ENCODE data around the gene WDR70.

WDR70 gene

DNA sequence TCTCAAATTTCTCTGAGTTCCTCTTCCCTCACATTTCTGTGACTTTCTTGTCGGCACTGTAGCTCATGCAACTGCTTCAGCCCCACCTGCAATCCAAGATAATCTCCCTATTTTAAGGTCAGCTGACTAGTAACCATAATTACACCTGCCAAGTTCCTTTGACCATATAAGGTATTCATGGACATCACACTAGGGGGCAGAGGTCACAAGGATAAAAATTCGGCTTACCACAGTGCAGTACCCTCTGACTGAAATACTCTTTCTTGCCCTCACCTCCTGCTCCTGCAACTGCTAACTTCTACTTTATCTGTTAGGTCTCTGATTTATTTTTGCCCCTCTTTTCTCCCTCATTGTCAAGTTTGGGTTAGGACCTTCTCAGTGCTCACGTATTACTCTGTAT lies 316.5 kb downstream of the WDR70 start:
- no peak for DNase-seq

DNA sequence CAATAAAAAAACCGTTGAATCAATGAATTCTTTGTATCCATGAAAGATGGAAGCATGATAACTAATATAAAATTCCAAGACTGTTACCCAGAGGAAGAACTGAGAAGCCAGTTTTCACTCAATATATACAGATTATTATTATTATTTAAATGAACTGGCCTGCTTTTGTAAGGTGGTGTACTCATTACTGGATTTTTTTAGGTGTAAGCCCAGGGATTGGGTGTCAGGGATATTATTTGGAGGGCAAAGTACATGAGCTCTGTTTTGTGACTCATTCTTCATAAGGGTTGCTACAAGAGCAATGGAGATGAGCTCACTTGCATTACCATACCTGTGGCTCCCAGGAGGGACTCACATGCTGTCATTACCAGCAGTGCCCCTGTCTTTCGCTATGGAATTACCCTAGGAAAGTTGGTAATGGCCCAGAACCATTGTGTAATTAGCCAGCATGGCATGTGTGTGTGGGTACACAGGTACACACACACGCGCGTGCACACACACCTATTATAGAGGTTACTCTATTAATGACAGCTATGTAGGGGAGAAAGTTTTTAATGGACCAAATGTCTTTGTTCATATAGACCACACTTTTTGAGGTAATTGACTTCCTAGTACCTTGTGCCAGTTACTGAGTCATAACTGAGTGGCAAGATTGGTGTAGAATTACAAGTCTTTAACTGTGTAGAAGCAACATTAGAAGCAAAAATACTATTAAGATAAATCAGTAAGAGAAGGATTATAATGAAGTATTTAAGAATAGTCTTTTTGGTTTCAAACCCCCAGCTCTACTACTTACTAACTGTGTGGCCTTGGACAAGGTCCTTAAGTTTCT lies 317.3 kb downstream of the WDR70 start:
- no peak for DNase-seq

DNA sequence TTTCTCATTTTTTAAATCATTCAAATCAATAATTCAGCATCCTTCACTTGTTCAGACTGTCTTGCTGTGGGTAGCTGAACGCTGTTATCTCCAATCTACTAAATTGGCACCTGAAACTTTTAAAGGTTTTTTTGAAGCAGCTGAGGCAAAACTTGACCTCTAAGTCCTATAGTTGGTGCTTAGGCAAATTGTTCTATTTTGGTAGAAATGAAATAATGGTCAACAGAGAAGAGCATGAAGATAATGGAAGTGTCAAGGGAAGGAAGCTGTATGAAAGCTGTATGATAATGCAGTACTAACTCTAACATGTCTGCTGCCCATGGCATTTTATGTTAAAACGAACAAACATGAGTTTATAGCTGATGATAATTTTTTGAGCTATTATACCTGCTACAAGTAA lies 322.8 kb downstream of the WDR70 start:
- no peak for DNase-seq

DNA sequence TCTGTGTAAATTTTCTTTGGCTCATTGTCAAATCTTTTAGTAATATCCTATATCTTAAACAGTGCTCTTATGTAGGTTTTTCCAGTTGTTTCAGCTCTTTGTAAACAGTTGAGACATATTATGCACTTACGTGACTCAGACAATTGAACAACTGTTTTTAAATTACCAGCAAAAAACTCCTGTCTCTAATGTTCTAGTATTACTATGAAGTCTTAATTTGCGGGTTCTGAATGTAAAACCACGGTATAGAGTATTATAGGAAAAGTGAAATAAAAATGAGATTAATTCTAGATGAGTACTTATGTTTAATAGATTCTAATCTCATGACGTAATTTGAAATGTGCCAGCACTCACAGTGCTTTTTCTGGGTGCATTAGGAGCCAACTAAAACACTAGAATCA lies 324.7 kb downstream of the WDR70 start:
- no peak for DNase-seq

DNA sequence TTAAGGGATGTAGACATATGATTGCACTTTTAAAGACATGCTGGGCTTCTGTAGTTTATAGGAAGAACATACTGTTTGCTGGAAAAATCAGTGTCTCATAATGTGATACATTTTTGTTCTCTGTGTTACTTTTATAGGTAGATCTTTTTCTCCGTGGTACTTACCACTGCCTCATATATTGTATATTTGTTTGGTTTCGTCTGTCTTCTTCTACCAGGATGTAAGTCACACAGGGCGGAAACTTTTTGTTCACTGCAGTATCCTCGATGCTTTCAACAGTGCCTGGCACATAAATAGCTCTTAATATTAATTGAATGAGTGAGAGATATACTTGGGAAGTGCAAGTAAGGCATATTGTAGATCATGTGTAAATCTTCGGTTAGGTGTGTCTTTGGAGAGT lies 325.3 kb downstream of the WDR70 start:
- DNase-seq = no peak

DNA sequence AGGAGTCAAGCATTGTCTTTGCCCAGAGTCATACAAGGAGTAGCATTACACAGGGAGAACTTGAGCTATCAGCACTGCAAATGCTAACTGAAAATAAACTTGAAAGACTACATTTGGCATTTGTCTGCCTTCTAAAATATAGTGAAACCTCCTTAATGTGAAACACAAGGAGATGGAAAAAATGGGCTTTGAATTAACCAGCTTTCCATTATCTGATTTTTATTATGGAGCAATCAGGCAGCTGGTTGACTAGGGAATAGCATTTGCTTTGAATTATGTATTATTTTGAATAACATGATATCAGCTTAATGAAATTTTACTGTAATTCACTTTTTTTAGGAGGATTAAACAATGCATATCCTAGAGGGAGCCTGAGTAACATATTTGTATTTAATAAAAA lies 329.9 kb downstream of the WDR70 start:
- DNase-seq = no peak

DNA sequence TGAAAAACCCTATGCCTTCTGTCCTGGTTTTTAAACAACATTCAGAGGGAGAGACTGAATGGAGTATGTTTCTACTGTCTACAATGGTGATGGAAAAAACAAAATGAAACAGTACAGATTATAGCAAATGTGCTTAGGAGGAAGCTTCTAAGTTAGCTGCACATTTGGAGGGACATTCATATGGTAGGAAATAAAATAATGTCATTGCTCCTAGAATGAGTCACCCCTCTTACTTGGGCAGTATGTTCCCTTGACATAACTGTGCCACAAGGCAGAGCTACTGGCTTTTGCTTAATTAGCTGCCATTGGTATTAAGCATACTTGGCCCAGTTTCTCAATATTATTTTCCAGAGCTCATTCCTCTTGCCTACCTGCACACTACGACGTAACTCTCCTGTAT lies 331.8 kb downstream of the WDR70 start:
- DNase-seq = no peak

DNA sequence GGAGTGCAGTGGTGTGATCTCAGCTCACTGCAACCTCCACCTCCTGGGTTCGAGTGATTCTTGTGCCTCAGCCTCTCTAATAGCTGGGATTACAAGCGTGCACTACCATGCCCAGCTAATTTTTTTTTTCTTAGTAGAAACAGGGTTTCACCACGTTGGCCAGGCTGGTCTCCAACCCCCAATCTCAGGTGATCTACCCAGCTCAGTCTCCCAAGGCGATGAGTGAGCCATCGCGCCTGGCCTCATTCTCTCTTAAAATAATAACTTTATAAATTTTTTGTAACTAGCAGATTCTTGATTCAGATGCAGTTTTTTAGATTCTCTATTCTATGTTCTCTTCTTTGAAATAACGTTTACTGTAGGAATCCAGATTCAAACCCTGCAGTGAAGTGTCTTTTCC lies 333.6 kb downstream of the WDR70 start:
- DNase-seq = no peak

DNA sequence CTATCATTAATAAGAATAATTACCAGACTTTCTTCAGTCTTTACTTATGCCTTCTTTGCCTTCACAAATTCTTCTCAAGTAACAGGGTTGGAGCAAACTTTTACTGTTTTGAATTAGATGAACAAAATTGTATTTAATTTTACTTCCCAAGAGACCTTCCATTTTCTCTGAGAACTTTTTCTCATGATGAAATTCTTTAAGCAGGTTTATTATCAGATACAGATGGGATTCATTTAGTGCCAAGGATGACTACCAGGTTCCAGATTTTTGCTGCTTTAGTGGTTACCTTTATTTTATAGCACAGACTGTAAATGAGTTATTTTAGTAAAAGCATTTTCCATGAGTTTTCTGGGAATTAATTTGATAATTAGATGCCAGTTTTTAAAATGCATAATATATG lies 335.6 kb downstream of the WDR70 start:
- no peak for DNase-seq

DNA sequence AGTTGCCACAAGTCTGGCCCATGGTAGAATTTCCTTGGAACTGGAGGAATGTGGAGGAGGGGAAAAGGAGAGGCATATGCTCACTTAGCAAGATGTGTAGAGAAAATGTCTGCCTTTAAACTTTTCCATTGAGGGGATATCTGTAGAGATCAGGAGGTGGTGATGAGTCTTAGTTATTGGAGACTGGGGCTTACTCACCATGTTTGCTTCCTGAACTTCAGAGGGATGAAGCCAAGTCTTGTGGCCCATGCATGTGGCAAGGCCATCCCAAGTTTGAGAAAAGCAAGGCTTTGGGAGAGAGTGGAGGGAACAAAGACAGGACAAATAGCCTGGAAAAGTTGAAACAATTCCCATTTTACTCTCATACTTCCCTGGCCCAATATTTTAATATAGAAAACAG lies 336.2 kb downstream of the WDR70 start:
- DNase-seq = no peak

DNA sequence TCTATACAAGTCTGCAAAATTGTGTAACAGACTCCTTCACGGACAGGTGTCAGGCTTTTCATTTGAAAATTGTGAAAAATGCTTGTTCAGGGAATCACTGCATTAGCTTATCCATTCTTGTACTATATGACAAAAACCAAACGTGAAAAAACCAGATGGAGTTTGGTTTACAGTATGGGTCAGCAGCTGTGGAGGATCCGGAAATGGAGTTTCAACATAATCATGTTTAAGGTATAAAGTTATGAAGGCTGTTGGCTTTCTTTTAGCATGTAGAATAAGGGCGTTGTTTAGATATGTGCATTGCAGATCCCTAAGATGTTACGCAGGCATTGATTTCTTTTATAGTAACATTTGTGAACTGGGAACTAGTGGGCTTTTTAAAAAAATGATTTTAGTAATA lies 336.9 kb downstream of the WDR70 start:
- no peak for DNase-seq

DNA sequence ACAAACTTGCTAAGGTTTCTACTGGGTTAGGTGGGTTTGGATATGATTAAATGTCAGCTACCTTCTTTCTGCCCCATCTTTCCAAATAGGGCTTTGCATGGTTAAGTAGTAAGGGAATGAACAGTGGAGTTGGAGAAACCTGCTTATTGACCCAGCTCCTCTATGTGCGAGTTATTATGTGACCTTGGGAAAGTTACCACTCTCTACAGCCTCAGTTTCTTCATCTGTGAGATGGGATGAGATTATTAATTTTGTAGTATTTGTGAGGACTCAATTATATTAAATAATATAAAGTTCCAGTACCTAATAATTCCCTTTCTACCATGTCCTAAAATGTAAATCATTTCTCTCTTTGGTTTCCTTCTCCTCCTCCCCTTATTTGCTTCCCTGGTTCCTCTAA lies 337.3 kb downstream of the WDR70 start:
- no peak for DNase-seq

DNA sequence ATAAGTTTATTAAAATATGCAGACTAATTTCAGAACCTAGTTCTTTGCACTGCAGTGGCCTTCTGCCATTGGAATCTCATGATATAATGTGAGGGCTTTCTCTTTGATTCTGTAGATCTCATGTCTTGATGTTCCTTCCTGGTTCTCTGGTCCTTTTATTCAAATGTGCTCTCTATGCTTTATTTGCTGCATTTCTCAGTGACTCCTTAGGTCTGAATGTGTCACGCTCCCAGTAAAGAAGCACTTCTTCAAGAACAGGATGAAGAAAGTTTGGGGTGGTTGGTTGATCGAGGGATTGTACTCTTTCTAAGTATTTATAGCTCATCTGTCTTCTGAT lies 338.1 kb downstream of the WDR70 start:
- DNase-seq = no peak

DNA sequence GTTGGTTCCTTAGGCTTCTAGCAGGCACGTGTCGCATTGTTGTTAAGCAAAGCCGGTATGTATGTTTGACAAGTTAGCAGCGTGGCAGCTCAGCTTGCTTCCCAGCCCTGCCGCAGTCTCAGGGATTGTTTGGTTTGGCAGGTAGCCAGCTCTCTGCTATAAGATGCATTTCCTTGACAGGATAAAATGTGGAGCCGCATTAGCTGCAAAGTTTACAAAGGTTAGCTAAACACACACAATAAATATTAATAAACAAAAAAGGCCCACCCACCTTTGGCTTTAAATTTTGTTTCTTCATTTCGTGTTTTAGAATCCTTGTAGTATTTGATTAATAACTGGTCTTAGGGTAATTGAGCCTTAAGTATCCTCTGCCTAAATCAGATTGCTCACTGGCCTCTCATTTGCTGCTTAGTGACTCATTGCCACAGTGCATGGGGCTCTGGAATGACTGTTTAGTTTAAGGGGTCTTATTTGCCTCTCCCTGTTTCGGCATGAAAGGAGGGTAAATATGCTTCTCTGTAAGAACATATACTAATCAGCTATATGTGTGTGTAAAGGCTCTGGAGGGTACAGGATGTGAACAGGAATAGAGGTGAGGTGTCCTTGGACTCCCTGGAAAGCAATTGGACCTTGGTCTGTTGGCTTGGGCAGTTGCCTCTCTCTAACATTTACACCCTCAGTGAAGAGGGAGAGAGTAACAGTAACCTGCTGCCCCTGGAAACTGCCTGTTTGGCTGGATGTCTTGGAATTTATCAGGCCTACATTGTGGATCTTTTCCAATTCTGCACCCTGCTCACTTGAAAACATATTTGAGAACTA lies 338.7 kb downstream of the WDR70 start:
- DNase-seq = peak; percentile 19

DNA sequence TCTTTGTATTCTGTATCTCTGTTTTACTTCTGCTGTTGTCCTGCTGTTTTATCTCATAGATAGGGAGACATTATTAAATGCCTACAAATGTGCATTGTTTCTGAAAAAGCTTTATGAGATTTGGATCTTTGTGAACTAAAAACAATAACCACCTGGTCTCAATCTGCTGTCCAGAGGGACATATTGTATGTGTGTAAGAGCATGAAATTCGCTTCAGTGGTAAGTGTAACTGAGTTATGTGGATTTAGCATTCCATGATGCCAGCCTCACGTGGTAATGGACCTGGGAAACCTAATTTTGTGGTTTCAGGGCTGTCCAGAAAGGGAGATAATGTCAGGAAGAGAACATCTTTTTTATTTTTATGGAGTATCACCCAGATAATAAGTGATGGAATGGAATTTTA lies 341.4 kb downstream of the WDR70 start:
- DNase-seq = no peak

DNA sequence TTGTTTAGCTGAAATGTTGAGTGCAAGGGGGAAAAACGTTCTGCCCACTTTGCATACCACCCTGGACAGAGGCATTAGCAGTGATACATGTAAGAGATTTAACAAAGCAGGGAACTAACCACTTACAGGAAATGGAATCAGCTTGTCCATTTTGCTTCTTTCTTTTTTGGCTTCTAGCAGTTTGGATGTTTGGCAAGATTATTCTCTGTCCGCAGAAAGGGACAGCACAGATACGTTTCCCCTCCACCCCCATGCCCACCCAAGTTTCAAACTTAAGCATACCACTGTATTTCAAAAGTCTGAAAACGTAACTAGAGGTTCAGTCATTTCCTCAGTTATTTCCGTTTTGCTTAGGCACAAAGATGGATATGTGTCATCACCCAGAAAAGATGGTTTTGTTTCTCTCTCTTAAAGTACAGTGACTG lies 342.3 kb downstream of the WDR70 start:
- no peak for DNase-seq

DNA sequence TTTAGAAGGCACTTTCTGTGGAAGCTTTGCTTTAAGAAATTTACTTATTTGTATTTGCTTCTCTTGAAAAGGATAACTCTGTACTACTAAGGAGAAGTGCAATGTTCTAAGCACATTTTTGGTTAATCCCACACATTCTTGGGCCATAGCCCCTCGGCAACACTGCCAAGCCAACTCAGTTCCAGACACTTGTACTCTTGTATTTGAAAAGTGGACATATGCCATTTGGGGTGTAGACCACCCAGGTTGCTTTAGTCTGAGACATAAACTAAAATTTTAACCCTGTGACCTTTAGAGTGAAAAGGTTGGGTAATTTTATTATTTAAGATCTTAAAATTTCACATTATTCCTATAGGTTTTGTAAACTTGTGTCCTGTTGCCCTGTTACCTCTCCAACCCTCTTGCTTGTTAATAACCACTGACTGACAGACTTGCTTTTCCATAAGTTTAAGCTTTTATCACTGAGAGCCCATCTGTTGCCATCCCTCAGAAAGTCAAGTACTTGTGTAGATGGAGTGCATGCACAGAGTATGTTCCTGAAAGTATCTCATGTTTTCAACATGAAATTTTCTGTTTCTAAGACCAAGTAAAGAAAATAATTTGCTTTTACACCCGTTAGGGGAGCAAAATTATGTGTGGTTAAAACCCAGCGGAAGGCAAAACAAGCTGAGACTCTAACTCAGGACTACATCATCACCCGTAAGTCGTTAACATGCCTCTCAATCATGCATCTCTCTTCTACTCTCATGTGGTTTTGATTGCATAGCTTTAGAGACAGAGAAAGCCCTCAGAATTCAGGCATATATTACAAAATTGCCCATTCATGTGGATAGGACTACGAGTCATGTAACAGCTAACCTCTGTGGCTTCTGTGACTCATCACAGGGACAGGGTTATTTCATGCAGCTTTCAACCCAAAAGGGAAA lies 343.4 kb downstream of the WDR70 start:
- DNase-seq = peak; percentile 61

DNA sequence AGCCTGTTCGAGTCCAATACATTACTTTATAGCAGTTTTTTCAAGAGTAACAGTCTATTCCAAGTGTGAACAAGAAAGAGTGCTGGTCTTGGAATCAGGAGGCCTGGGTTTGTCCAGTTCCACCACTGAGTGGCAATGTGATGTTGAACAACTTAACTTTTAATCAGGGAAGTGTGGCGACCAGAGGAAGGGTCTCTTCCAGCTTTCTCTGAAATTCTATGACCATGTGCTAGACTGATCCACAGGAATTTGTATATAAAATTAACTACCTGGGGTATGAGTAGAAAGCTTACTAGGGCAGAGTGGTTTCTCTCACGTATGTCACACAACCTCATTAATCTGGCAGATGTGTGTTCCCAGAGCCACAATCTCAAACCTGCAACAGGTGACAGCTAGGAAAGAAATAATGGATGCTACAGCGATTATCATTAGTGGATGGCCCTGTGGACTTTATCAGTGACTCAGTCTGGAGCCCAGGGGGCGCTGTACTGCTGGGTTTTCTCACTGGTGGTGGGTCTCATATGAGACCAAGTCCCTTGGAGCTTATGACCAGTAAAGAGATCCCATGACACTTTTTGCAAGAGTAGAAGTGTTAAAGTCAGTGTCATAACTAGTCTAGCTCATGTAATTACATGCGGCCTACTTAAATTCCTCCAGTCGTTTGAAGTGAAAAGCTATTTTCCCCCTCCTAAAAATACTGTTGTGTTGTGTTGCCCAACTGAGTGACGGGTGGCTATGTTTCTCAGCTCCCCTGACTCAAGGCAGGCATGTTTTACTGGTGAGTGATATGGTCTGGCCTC lies 344.2 kb downstream of the WDR70 start:
- peak; percentile 46 for DNase-seq

DNA sequence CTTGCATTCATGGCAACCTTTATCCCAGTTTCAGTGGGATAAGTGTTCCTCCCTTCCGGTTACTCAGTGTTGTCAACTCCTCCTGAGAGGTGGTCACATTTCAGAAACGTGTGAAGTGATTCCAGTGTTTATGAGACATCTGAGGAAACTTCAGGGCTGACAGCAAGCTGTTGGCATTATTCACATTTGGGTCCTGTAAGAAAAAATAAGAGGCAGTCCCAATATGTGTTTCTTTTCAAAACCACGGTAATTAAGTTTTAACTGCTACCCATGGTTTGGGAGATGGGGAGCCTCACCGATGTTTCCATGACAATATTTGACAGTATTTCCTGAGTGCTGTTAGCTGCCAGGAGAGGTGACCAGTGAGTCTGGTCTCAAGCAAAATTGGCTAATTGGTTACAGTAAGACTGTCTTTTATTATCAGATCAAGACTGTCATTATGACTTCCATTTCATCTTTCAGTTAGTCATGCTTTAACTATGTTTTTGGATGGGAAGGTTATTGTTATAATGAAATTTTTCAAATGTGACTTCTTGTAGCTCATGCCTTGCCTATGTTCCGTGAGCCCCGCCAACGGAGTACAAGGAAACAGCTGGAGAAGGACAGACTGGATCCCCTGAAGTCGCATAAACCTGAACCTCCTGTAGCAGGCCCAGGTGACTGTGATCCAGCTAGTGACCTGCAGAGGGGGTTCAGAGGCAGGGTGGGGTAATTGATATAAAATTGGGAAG lies 345.4 kb downstream of the WDR70 start:
- DNase-seq = no peak

DNA sequence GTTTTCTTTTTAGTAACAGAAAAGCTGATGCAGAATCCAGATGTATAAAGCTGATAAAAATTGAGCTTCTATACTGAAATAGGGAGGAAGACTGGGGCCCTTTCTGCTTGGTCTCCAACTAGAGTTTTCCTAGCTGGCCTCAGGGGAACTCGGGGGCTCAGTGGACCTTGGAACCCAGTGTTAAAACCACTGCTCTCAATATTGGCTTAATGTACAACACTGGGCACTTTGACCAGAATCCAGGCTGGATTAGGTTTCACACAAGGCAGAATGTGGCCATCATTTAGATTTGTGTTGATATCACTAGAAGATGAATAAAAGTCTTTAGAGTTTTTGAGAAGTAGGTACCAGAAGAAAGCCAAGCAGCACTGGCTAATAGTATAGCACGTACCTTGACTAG lies 346.1 kb downstream of the WDR70 start:
- no peak for DNase-seq

DNA sequence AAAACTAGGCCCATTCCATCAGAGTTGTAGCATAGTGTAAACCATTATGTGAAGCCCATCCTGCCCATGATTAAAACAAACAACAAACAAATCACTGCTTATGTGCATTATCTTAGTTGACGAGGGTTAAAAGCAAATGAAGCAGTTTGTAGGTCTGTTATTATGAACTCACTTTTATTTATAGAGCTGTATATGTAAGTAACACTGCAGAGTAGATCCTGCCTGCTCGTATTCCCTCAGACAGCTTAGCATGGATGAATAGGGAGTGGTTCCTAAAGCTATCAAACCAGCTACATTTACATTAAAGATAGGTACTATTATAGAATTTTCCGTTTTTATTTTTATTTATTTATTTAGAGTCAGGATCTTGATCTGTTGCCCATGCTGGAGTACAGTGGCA lies 348.1 kb downstream of the WDR70 start:
- no peak for DNase-seq

Measured in hematopoietic multipotent progenitor cell treated with erythropoietin and hydrocortisone succinate and interleukin-3 and kit ligand, for 6 days (in vitro differentiated cells).